ENCODE results near the gene MOB3B.

The MOB3B gene

GRCh38 chr9:27367921-27368315 is 161.7 kb downstream of the MOB3B start:
- CTCF ChIA-PET = interaction anchor here (0.6 kb wide), 1 partner anchor 120 kb away, joined by 3 read pairs; no protein-coding TSS in a partner anchor
- DNase-seq (ENCODE audit: low spot score) = no peak
- POLR2A ChIA-PET (ENCODE audit: low non-redundant PET) = no interaction called here
- no peak for TF ChIP-seq CTCF (conservative IDR thresholded peaks at IDR 0.05; ENCODE audit: low read depth)
- H3K27ac ChIP-seq = no peak overlapping the region

DNA sequence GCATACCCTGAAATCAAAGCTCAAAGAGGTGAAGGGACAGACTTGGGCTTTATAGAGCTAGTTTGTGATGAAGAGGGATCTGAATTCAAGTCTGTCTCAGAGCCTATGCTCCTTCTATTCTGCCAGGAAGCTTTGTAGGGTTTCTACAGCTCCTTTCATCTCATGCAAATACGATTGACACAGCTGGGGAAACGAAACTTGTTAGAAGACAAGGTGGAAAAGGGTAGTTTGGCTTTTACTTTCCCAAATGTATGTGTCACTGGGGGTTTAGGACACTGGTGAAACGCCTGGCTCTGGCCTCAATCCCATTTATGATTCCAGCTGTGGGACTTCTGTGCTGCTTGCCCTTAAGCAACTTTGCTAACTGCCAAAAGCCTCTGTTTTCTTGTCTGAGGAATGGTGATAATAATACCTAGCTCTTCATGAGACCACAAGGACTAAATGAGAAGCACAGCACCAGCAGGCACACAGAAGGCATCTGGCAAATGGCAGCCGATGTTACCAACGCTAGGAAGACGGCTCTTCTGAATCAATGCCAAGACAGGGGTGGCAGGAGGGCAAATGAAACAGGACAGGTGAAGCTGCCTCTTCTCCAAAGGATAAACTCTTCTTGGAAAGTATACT is 162.3 kb downstream of the MOB3B start:
- no peak overlapping the region for H3K27ac ChIP-seq
- no peak for TF ChIP-seq CTCF (conservative IDR thresholded peaks at IDR 0.05; ENCODE audit: low read depth)
- ChIA-PET CTCF (interaction anchor here (0.6 kb wide), 2 partner anchors 119 to 265 kb away, joined by 3 to 4 read pairs; no protein-coding TSS in a partner anchor), POLR2A (ENCODE audit: low non-redundant PET) (no interaction called here)
- no peak for DNase-seq (ENCODE audit: low spot score)

DNA sequence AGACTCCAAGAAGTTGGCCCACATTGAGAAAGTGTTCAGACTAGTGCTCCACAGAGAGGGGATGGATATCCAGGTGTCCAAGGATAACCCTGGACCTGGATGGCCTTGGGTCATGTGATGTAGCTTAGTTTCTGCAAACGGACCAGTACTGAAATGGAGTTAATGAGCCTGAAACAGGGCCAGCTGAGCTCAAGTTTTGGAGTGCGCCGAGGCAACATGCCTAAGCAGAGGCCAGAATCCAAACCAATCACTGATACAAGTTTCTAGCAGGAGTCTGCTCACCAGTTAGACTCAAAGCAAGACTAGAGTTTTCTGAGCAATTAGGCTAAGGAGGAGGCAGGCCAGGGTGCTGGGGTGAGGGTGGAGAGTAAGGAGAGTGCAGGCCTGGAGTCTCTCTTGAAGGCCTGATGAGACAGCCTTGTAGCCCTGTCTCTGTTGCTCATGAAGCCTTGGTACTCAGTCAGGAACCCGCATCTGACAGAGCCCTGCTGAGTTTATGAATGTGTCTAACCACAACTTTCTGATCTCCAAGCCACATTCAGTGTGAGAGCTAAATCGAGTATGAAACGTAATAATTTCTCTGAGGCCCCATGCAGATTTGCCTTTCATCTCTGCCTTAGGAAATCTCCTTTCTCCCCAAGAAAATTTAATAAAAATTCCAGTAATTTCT is 163.8 kb downstream of the MOB3B start:
- TF ChIP-seq CTCF (conservative IDR thresholded peaks at IDR 0.05; ENCODE audit: low read depth) = no peak
- ChIA-PET CTCF (interaction anchor here (0.5 kb wide), 1 partner anchor 424 kb away, joined by 5 read pairs; no protein-coding TSS in a partner anchor), POLR2A (ENCODE audit: low non-redundant PET) (no interaction called here)
- H3K27ac ChIP-seq = peak overlapping the region; percentile 16; the same call in 1 of the 2 replicates
- DNase-seq (ENCODE audit: low spot score) = no peak

GRCh38 chr9:27362447-27363210 is 167.0 kb downstream of the MOB3B start:
- CTCF ChIA-PET = no interaction called here
- peak; percentile 69 for DNase-seq (ENCODE audit: low spot score)
- H3K27ac ChIP-seq = peak overlapping the region; percentile 78

DNA sequence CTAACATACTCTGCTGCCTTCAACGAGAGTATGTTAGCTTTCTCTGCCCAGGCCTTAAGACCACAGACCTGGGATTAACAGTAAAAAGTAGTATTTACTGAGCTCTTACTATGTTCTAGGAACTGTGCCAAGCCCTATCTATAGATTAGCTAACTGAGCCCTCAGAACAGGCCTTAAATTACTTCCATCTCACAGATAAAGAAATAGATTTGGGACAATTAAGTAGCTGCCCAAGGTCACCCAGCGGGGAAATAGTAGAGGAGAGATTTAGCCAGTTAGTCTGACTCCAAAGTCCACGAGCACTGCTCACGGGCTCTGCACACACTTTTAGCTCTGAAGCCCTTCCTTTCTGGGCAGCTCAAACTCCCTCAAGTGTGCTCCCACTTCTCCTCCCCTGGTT is 168.1 kb downstream of the MOB3B start:
- H3K27ac ChIP-seq = peak overlapping the region; percentile 78
- ChIA-PET CTCF (interaction anchor here (0.5 kb wide), 1 partner anchor 34 kb away, joined by 3 read pairs; no protein-coding TSS in a partner anchor), POLR2A (ENCODE audit: low non-redundant PET) (no interaction called here)
- DNase-seq (ENCODE audit: low spot score) = no peak
- TF ChIP-seq CTCF (conservative IDR thresholded peaks at IDR 0.05; ENCODE audit: low read depth) = no peak

More at GRCh38 chr9:27362447-27363210, 167.0 kb downstream of the MOB3B start:
- POLR2A ChIA-PET (ENCODE audit: low non-redundant PET) = no interaction called here
- no peak for TF ChIP-seq CTCF (conservative IDR thresholded peaks at IDR 0.05; ENCODE audit: low read depth)

DNA sequence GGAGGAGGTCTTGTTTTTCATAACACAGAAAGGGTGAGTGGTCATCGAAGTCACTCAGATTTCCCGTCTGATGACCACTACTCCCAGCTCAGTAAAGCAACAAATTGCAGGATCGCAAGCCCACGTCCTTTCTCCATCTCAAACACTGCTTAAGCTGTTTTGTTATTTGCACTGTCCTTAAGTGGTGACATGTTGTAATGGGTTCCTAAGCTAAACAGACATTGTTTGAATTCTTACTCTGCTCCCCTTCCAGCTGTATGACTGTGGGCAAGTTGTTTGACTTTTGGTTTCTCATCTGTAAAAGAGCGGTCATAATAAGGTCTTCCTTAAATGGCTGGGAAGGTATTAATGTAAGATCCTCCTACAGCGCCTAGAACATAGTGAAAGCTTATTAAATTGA is 169.9 kb downstream of the MOB3B start:
- no peak for DNase-seq (ENCODE audit: low spot score)
- no peak for TF ChIP-seq CTCF (conservative IDR thresholded peaks at IDR 0.05; ENCODE audit: low read depth)
- ChIA-PET CTCF (interaction anchor here (1.5 kb wide), 1 partner anchor 12 kb away, joined by 4 read pairs; no protein-coding TSS in a partner anchor), POLR2A (ENCODE audit: low non-redundant PET) (no interaction called here)
- H3K27ac ChIP-seq = no peak overlapping the region

All from RWPE1 (cell line).